ENCODE data around the gene QSER1.
"Not testable (repeated sequence)": the region's sequence is repeated elsewhere in the genome, so short reads cannot be mapped to it uniquely, and the experiment has no call there.

Gene QSER1

GRCh38 chr11:32892355-32893092 is at the start of gene QSER1:
Gene QSER1 (plus strand): TSS chr11:32892811. CDS start chr11:32893126, 315 bp downstream.
- FAIRE-seq: no peak

GRCh38 chr11:32843544-32843943 is 49.1 kb upstream of the QSER1 start:
- FAIRE-seq: no peak
- no peak for DNase-seq (ENCODE audit: low spot score)

More at GRCh38 chr11:32892355-32893092, at the start of gene QSER1:
- peak; percentile 29 for DNase-seq (ENCODE audit: low spot score)

DNA sequence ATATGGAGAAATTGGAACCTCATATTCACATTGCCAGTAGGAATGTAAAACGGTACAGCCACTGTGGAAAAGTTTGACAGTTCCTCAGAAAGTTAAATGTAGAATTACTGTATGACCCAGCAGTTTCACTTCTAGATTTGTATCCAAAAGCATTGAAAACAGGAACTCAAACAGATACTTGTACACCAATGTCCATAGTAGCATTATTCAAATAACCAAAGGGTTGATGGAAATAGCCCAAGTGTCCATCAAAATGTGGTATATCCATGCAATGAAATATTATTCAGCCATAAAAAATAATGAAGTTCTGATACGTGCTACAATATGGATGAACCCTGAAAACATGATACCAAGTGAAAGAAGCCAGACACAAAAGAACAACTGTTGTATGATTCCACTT is 45.1 kb upstream of the QSER1 start:
- no peak for FAIRE-seq

DNA sequence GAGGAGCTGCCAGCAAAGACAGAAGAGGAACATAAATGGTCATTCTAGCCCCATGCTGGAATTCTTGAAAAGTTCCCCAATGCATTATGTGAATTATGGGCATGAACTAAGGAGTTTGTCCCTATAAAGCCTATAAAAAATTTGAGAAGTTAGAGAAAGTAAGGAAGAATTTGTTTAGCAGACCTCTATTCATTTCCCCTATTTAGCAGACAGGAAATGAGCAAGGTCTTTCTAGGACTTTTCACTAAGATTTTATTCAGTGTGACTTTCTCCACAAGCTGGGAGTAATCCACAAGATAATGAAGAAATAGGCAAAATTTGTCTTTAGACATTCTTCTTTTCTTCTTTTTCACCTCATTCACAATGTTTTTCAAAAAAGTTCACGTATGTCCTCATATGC is 42.9 kb upstream of the QSER1 start:
- FAIRE-seq: no peak
- no peak for DNase-seq (ENCODE audit: low spot score)

More for the DNA sequence above, 45.1 kb upstream of the QSER1 start:
- DNase-seq (ENCODE audit: low spot score): no peak

DNA sequence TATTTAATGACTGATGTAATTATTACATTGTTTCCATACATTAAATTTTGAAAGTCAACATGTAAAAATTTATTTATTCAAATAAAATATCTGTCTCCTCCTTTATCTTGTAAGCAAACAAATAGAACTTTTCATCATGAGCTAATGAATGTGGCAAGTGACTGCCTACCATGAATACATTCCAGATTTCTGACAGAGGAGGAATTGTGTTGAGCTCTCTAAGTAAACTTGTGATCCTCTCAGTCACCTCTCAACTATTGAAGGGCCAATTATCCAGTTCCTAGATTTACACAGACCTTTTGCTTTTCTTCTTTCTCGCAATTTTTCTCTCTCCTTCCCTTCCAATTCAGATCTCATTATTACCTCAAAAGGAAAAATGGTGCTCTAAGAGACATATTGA is 41.4 kb upstream of the QSER1 start:
- DNase-seq (ENCODE audit: low spot score) (no peak), FAIRE-seq (no peak)

GRCh38 chr11:32852207-32852606 is 40.4 kb upstream of the QSER1 start:
- no peak for FAIRE-seq
- DNase-seq (ENCODE audit: low spot score): no peak

GRCh38 chr11:32855601-32856000 is 37.0 kb upstream of the QSER1 start:
- FAIRE-seq (no peak), DNase-seq (ENCODE audit: low spot score) (no peak)

GRCh38 chr11:32858731-32859130 is 33.9 kb upstream of the QSER1 start:
- FAIRE-seq: no peak
- no peak for DNase-seq (ENCODE audit: low spot score)

DNA sequence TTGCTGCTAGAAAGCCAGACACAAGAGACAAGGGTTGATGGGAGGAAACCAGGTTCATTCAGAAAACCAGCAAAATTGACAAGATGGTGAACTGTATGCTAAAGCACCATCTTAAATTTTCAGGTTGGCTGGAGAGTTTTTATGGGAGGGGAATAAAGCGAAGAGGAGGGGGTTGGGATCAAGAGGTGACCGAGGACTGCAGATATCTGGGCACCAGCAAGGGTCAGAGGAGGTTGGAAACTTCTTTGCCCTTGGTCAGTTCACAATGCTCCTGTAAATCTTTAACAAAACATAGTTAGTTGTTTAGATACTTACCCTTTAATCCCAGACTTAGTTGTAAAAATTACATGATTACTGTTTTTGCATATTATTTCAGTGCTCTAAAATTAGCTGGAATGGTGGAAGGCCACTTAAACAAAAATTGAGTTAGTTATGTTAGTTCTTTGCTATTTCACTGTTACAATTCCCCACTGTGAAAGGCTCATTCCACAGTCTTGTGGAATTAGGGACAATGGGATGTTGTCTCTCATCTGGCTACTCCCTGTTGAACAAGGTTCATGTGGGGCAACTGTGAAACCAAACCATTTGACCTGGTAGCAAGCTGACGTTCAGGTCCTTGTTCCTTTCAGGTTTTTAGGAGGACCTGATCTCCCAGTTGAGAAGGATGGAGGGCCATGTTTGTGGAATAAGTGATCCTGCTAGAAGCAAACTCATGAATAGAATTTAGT is 30.6 kb upstream of the QSER1 start:
- no peak for DNase-seq (ENCODE audit: low spot score)
- no peak for FAIRE-seq

- FAIRE-seq: no peak
These were observed 28.1 kb upstream of the QSER1 start for GRCh38 chr11:32864555-32864954.

DNA sequence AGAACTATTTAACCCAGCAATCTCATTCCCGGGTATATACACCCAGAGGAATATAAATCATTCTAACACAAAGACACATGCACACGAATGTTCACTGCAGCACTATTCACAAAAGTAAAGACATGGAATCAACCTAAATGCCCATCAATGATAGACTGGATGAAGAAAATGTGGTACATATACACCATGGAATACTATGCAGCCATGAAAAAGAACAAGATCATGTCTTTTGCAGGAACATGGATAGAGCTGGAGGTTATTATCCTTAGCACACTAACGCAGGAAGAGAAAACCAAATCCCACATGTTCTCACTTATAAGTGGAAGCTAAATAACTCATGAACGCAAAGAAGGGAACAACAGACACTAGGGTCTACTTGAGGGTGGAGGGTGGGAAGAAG is 23.9 kb upstream of the QSER1 start:
- not testable (repeated sequence) for DNase-seq (ENCODE audit: low spot score); FAIRE-seq

More at GRCh38 chr11:32864555-32864954, 28.1 kb upstream of the QSER1 start:
- DNase-seq (ENCODE audit: low spot score): no peak

GRCh38 chr11:32870676-32871075 is 21.9 kb upstream of the QSER1 start:
- DNase-seq (ENCODE audit: low spot score) (no peak), FAIRE-seq (no peak)

- DNase-seq (ENCODE audit: low spot score): no peak
- FAIRE-seq: no peak
These were observed 18.5 kb upstream of the QSER1 start for GRCh38 chr11:32874132-32874531.

DNA sequence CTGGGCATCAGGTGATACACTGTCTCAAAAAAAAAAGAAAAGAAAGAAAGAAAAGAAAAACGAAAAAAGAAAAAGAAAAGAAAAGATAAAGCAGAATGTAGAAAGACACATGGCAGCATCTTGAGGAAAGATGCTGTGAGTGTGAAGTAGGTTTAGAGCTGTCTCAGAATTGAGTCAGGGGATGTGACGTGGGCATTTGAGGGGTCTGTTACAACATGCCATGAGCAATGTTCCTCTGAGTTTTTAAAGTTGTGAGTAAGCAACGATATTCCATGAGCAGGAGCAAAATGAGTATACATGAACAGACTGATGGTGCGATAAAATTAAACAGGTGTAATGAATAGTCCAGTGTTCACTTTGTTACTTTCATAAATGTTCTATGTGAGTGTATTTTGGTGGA is 11.3 kb upstream of the QSER1 start:
- no peak for FAIRE-seq
- DNase-seq (ENCODE audit: low spot score): no peak

DNA sequence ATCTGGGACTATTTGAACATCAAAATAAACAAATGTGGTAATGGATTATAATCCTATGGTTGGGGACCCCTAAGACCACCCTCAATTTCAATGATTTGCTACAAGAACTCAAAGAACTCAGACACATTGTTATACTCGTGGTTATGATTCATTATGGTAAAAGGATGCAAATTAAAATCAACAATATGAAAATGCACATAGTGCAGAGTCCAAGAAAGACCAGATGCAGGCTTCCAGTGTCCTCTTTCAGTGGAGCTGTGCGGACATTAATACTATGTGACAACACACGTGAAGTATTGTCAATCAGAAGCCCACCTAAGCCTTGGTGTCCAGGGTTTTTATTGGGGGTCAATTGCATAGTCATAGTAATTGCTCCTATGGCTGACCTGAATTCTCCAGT is 9.2 kb upstream of the QSER1 start:
- FAIRE-seq (no peak), DNase-seq (ENCODE audit: low spot score) (no peak)

GRCh38 chr11:32884023-32884422 is 8.6 kb upstream of the QSER1 start:
- DNase-seq (ENCODE audit: low spot score) (no peak), FAIRE-seq (no peak)

DNA sequence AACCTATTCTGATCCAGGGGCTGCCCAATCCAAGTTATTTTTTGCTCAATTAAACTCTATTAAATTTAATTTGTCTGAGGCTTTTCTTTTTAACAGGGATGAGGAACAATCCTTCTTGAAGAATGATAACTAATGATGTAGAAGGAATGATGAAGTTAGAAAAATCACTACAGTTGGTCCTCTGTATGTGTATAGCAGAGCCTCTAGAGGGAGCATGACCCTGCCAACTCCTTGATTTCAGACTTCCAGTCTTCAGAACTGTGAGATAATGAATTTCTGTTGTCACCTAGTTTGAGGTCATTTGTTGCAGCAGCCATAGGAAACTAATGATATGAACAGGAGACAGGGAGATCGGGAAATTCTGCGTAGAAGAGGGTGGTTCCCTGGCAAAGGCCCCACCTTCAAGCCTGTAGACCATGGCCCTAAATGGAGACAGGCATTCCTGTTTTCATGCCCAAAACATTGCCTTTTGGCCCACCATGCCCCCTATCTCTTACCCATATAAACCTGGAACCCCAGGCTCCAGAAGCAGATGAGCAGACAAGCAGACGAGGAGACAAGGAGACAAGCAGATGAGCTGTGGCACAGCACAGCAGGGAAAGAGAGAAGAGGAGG is 7.7 kb upstream of the QSER1 start:
- DNase-seq (ENCODE audit: low spot score) (no peak), FAIRE-seq (no peak)

DNA sequence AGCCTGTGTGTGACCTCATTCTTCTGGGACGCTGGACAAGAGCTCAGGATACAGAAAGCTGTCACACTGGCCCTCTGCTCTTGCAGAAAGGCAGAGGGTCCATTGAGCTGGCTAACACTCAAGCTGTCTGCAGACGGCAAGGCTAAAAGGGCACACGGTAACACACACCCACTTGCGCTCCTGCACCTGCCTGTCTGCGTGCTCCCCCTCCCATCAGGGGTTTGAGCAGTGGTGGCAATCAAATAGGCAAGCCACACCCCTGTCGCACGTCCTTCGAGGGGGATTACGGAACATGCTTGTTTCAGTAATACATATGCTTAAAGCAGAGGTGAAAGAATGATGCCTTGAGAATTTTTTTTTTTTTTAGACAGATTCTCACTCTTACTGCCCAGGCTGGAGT is 7.1 kb upstream of the QSER1 start:
- FAIRE-seq (no peak), DNase-seq (ENCODE audit: low spot score) (no peak)

DNA sequence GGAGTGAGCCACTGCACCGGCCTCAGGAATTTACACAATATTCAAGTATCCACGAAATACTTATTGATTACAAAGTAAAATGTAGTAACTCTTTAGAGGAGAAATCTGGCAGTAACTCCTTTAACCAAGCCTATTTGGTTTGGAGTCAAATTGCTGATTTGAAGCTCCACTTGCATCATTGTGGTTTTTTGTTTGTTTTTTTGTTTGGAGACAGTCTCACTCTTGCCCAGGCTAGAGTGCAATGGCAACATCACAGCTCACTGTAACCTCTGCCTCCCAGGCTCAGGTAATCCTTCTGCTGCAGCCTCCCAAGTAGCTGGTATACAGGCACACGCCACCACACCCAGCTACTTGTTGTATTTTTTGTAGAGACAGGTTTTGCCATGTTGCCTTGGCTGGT is 6.4 kb upstream of the QSER1 start:
- FAIRE-seq (no peak), DNase-seq (ENCODE audit: low spot score) (no peak)

- FAIRE-seq; DNase-seq (ENCODE audit: low spot score): not testable (repeated sequence)
These were observed 4.8 kb upstream of the QSER1 start for GRCh38 chr11:32887707-32888383.

DNA sequence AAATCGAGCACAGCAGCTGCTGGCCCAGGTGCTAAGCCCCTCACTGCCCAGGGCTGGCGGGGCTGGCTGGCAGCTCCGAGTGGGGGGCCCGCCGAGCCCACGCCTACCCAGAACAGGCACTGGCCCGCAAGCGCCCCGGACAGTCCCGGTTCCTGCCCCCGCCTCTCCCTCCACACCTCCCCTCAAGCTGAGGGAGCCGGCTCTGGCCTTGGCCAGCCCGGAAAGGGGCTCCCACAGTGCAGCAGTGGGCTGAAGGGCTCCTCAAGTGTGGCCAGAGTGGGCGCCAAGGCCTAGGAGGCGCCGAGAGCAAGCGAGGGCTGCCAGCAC is 4.3 kb upstream of the QSER1 start:
- not testable (repeated sequence) for FAIRE-seq; DNase-seq (ENCODE audit: low spot score)

DNA sequence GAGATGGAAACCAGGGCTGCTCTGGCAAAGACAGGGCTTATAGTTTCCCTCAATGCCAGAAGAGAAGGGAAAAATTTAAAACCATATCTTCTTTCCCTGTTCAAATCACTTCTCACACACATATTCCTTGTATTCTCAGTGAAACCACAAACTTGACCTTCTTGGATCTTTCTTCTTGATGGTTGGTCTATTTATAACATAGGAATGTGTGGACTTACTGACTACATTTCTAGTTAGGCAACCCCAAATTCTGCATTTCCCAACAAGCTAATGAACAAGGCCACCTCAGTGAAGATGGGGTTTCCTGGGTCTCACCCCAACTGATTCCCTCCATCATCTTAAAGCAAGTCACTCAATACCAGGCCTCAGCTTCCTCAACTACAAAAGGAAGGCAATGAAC is 3.8 kb upstream of the QSER1 start:
- DNase-seq (ENCODE audit: low spot score) (no peak), FAIRE-seq (no peak)

All from RCC 7860 (cell line).